AG10803 (cell line): ENCODE data around the gene TMC4.
A peak's percentile ranks its signal among the peaks of the same experiment; 100 is the strongest.

Experiments
- DNase-seq: peaks from one replicate; pipeline ENCODE4 v3.0.0; 2010; ENCODE audit warnings: low read depth
- H3K4me3 ChIP-seq: 2 replicates; pipeline ENCODE4 v1.5.1; 2011; ENCODE audit warnings: mild to moderate bottlenecking, low read length, control low read depth
- TF ChIP-seq, protein P1 (sequence below): conservative IDR thresholded peaks from 2 replicates; pipeline ENCODE4 v1.5.1; 2011; ENCODE audit warnings: mild to moderate bottlenecking, low read length, control low read depth, inconsistent platforms

The TMC4 gene

DNA sequence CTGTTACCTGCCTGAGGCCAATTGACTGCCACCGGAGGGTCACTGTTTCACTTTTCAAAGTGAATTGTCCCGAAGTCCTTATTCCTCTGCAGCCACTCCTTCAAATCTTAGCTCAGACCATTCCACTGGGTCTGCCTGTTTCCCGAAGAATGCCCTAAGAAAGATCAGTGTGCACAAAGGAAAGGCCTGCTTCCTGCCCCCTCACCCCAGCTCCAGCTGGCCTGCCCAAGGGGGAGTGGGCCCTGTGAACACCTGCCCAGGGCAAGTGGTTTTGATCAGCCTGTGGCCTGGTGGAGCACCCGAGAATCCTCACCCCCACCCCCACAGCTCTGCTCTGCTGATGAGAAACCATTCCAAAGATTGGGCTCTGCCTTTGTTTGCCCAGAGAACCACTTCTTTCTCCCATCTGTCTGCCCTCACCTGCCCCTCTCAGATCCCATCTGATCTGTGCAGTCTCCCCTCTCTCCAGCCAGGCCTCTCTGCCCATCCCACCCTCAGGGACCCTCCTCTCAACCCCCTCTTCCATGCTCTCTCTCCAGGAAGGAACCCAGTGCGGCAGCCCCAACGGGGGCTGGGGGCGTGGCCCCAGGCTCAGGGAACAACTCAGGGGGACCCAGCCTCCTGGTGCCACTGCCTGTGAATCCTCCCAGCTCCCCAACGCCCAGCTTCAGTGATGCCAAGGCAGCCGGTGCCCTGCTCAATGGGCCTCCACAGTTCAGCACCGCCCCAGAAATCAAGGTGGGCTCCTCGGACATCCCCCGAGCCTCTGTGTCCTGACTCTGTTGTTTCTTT lies 23.7 kb downstream of the TMC4 start:
- no peak overlapping the region for H3K4me3 ChIP-seq
- DNase-seq, result no peak
- TF ChIP-seq, protein P1, sequence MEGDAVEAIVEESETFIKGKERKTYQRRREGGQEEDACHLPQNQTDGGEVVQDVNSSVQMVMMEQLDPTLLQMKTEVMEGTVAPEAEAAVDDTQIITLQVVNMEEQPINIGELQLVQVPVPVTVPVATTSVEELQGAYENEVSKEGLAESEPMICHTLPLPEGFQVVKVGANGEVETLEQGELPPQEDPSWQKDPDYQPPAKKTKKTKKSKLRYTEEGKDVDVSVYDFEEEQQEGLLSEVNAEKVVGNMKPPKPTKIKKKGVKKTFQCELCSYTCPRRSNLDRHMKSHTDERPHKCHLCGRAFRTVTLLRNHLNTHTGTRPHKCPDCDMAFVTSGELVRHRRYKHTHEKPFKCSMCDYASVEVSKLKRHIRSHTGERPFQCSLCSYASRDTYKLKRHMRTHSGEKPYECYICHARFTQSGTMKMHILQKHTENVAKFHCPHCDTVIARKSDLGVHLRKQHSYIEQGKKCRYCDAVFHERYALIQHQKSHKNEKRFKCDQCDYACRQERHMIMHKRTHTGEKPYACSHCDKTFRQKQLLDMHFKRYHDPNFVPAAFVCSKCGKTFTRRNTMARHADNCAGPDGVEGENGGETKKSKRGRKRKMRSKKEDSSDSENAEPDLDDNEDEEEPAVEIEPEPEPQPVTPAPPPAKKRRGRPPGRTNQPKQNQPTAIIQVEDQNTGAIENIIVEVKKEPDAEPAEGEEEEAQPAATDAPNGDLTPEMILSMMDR, result no peak

DNA sequence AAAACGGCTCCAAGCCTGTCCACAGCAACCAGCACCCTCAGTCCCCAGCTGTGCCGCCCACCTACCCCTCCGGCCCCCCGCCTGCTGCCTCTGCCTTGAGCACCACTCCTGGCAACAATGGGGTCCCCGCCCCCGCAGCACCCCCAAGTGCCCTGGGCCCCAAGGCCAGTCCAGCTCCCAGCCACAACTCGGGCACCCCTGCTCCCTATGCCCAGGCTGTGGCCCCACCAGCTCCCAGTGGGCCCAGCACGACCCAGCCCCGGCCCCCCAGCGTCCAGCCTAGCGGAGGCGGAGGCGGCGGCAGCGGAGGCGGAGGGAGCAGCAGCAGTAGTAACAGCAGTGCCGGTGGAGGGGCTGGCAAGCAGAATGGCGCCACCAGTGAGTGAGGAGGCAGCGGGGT lies 24.8 kb downstream of the TMC4 start:
- DNase-seq, result no peak
- TF ChIP-seq, protein P1, result no peak
- no peak overlapping the region for H3K4me3 ChIP-seq

DNA sequence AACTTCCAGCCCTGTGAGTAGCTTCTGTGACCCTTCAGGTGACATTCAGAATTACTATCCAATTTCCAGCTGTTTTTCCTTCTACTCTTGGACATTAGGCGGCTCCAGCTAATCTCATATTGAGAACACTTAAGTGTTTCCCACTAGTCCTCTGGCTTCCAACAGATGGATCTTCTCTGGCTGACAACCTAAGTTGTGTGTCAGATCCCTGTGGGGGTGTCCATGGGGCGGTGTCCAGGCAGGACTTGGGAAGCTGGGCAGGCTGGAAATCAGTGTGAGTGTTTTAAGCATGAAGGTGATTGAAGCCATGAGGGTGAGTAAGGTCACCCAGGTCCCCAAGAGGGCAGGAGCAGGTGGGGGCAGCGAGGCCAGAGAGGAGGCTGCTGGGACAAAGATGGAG lies 25.3 kb downstream of the TMC4 start:
- DNase-seq, result no peak
- TF ChIP-seq, protein P1, result no peak
- no peak overlapping the region for H3K4me3 ChIP-seq

DNA sequence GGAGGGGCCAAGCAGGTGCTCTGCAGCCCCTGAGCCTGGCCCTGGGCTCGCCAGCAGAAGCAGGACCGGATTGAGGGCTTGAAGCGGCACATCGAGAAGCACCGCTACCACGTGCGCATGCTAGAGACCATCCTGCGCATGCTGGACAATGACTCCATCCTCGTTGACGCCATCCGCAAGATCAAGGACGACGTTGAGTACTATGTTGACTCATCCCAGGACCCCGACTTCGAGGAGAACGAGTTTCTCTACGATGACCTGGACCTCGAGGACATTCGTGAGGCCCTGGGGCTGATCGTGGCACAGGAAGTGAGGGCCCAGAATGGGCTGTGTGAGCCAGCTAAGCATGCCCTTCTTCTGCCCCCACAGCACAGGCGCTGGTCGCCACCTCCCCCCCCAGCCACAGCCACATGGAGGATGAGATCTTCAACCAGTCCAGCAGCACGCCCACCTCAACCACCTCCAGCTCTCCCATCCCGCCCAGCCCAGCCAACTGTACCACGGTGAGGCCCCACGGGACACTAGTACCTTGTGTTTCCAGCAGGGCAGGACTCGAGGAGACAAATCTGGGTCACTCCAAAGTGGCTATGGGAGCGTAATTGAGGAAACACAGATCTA lies 27.3 kb downstream of the TMC4 start:
- H3K4me3 ChIP-seq, result no peak overlapping the region
- TF ChIP-seq, protein P1, result no peak
- no peak for DNase-seq

DNA sequence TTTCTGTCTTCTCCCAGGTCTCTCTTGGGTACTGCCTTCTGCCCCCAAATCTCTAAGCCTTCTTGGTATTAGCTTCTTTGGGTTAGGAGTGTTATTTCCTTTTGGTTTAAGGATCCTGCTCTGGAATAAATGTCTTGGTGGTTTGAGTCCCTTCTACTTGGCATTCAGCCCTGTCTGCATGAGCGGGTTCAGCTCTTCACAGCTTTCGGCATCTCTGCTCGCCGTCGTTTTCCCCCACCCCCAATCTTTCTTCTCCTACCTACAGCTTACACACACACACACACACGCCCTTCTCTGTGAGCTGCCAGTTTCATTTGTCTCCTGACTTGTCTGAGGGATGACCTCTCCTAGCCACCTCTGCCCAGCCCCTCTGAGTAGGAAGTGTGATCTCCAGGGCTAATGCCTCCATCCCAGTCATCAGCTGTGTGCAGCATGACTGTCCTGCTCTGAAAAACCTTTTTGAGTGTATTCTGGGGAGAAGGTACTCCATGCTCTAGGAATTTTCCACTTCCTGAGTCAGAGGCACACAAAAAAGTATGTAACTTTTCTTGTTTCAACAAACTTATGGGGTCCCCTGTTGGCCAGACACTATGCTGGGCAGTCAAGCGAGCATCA lies 30.7 kb downstream of the TMC4 start:
- DNase-seq, result no peak
- no peak overlapping the region for H3K4me3 ChIP-seq
- TF ChIP-seq, protein P1, result no peak

DNA sequence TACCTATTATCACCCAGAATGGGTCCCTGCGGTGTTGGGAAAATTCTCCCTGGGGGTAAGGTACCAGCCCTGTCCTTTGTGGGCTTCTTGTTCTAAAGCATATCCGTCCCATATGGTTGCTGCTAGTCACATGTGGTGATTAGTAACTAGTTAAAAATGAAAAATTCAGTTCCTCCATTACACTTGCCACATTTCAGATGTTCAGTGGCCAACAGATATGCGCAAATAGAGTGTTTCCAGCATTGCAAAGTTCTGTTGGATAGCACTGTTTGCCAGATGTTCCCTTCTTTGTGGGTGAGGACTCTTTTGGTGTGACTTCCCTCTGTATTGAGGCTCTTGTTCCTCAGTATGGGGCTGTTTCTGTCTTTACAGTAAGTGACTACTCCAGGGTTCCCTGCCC lies 31.6 kb downstream of the TMC4 start:
- H3K4me3 ChIP-seq, result peak overlapping the region; percentile 36
- peak; percentile 90 for DNase-seq
- TF ChIP-seq, protein P1, result no peak
